Astrocyte (in vitro differentiated cells and primary cell): ENCODE results near the gene RAPGEF6. TPM values are rescaled to one million over a fixed set of nuclear protein-coding genes. Genes with fewer than 3 reads are reported as not detected.

Experiments
- DNase-seq: peaks from one replicate; pipeline ENCODE4 v3.0.0-alpha.2; 2010; ENCODE audit warnings: low read depth
- FAIRE-seq: peaks from 2 replicates; lab custom pipeline; 2011; peaks lifted over from hg19 to GRCh38; lab: Jason Lieb, UNC
- H2AFZ ChIP-seq: 2 replicates; pipeline ENCODE4 v1.6.0; 2012; ENCODE audit warnings: low read depth, low read length, inconsistent platforms
- H3K27ac ChIP-seq: 2 replicates; pipeline ENCODE4 v1.5.1; 2011; ENCODE audit warnings: low read depth, low read length, inconsistent platforms
- H3K27me3 ChIP-seq: 2 replicates; pipeline ENCODE4 v1.6.0; 2011; ENCODE audit warnings: low read length, inconsistent platforms; ENCODE audit not compliant: insufficient read depth
- H3K36me3 ChIP-seq: 2 replicates; pipeline ENCODE4 v1.5.1; 2011; ENCODE audit warnings: low read length, inconsistent platforms; ENCODE audit not compliant: insufficient read depth
- H3K4me1 ChIP-seq: 2 replicates; pipeline ENCODE4 v1.5.1; 2011; ENCODE audit warnings: low read length, inconsistent platforms; ENCODE audit not compliant: insufficient read depth
- H3K4me2 ChIP-seq: 2 replicates; pipeline ENCODE4 v1.6.0; 2012; ENCODE audit warnings: low read length, inconsistent platforms
- H3K4me3 ChIP-seq: 2 replicates; pipeline ENCODE4 v1.5.1; 2011; ENCODE audit warnings: low read depth, mild to moderate bottlenecking, low read length, inconsistent platforms; ENCODE audit not compliant: insufficient read depth
- H3K79me2 ChIP-seq: 2 replicates; pipeline ENCODE4 v1.6.0; 2012; ENCODE audit warnings: mild to moderate bottlenecking, low read length, inconsistent platforms; ENCODE audit not compliant: insufficient read depth
- H3K9ac ChIP-seq: 2 replicates; pipeline ENCODE4 v1.6.0; 2012; ENCODE audit warnings: mild to moderate bottlenecking, low read length, inconsistent platforms
- H3K9me3 ChIP-seq: 2 replicates; pipeline ENCODE4 v1.5.1; 2012; ENCODE audit warnings: low read depth, mild to moderate bottlenecking, low read length, inconsistent platforms; ENCODE audit not compliant: insufficient read depth
- H4K20me1 ChIP-seq: 2 replicates; pipeline ENCODE4 v1.6.0; 2012; ENCODE audit warnings: low read length, inconsistent platforms; ENCODE audit not compliant: insufficient read depth
- H3K27ac Mint-ChIP-seq: one replicate; pipeline ENCODE4 v1.8.0; 2021; ENCODE audit warnings: mild to moderate bottlenecking, mixed read lengths; ENCODE audit not compliant: unreplicated experiment
- H3K27me3 Mint-ChIP-seq: one replicate; pipeline ENCODE4 v1.8.0; 2021; ENCODE audit warnings: low read depth, mixed read lengths; ENCODE audit not compliant: unreplicated experiment
- H3K36me3 Mint-ChIP-seq: one replicate; pipeline ENCODE4 v1.8.0; 2021; ENCODE audit warnings: low read depth, mixed read lengths; ENCODE audit not compliant: unreplicated experiment
- H3K4me1 Mint-ChIP-seq: one replicate; pipeline ENCODE4 v1.8.0; 2021; ENCODE audit warnings: low read depth, mixed read lengths; ENCODE audit not compliant: unreplicated experiment
- H3K4me3 Mint-ChIP-seq: one replicate; pipeline ENCODE4 v1.8.0; 2021; ENCODE audit warnings: mild to moderate bottlenecking, moderate library complexity, mixed read lengths; ENCODE audit not compliant: unreplicated experiment
- H3K9me3 Mint-ChIP-seq: one replicate; pipeline ENCODE4 v1.8.0; 2021; ENCODE audit warnings: mild to moderate bottlenecking, mixed read lengths; ENCODE audit not compliant: unreplicated experiment
- CTCF ChIP-seq: IDR thresholded peaks from 2 replicates; pipeline ENCODE4 v1.5.1; 2011; ENCODE audit warnings: low read depth, mild to moderate bottlenecking, inconsistent platforms, low read length, moderate library complexity; ENCODE audit not compliant: insufficient read depth
- EZH2 ChIP-seq: IDR thresholded peaks from 2 replicates; pipeline ENCODE4 v1.6.1; 2012; ENCODE audit warnings: mild to moderate bottlenecking, low read length, inconsistent platforms; ENCODE audit not compliant: insufficient read depth
- total RNA-seq: library from RNA; stranded (reverse); gene quantifications from 2 replicates; pipeline ENCODE4 v1.2.1, GENCODE V29; 2021

Gene RAPGEF6
- total RNA-seq, 1 donor from 2014 or later: 14.9 TPM

- no peaks in the 10 kb centered on the region for H3K36me3 ChIP-seq
- peaks cover 5% of the 10 kb centered on the region for H4K20me1 ChIP-seq
- no peak overlapping the region for H3K4me2 ChIP-seq
- no peaks in the 10 kb centered on the region for H3K27me3 Mint-ChIP-seq
- H3K4me1 ChIP-seq: no peaks in the 10 kb centered on the region
- TF ChIP-seq EZH2 (no peak), CTCF (no peak)
- H3K9me3 ChIP-seq: no peaks in the 10 kb centered on the region
- H2AFZ ChIP-seq: no peak overlapping the region
- H3K79me2 ChIP-seq: peaks cover 4% of the 10 kb centered on the region
- no peak overlapping the region for H3K27ac ChIP-seq
- DNase-seq: no peak
- H3K4me3 ChIP-seq: no peak overlapping the region
- H3K9me3 Mint-ChIP-seq: peaks cover 1% of the 10 kb centered on the region
- peaks cover 4% of the 10 kb centered on the region for H3K36me3 Mint-ChIP-seq
- FAIRE-seq: no peak
- H3K27ac Mint-ChIP-seq: no peak overlapping the region
- H3K4me3 Mint-ChIP-seq: no peak overlapping the region
- no peak overlapping the region for H3K9ac ChIP-seq
- no peaks in the 10 kb centered on the region for H3K27me3 ChIP-seq
- no peaks in the 10 kb centered on the region for H3K4me1 Mint-ChIP-seq
Measured at GRCh38 chr5:131571669-131572168, 63.3 kb downstream of the RAPGEF6 start.

- Mint-ChIP-seq H3K4me1 (no peaks in the 10 kb centered on the region), H3K4me3 (no peak overlapping the region)
- H3K27me3 ChIP-seq: no peaks in the 10 kb centered on the region
Measured at GRCh38 chr5:131570757-131571156, 64.3 kb downstream of the RAPGEF6 start.

More at GRCh38 chr5:131570757-131571156, 64.3 kb downstream of the RAPGEF6 start:
- DNase-seq (no peak), FAIRE-seq (no peak)
- no peak overlapping the region for H3K4me2 ChIP-seq
- Mint-ChIP-seq H3K36me3 (peaks cover 4% of the 10 kb centered on the region), H3K27me3 (no peaks in the 10 kb centered on the region), H3K27ac (no peak overlapping the region), H3K9me3 (peaks cover 1% of the 10 kb centered on the region)
- TF ChIP-seq EZH2 (no peak), CTCF (no peak)
- H3K9ac ChIP-seq: no peak overlapping the region
- H3K36me3 ChIP-seq: no peaks in the 10 kb centered on the region
- H2AFZ ChIP-seq: no peak overlapping the region
- peaks cover 5% of the 10 kb centered on the region for H4K20me1 ChIP-seq
- H3K4me3 ChIP-seq: no peak overlapping the region
- H3K4me1 ChIP-seq: no peaks in the 10 kb centered on the region
- peaks cover 4% of the 10 kb centered on the region for H3K79me2 ChIP-seq
- H3K9me3 ChIP-seq: no peaks in the 10 kb centered on the region
- H3K27ac ChIP-seq: no peak overlapping the region
